ENCODE data around the gene INHBB.

The INHBB gene

DNA sequence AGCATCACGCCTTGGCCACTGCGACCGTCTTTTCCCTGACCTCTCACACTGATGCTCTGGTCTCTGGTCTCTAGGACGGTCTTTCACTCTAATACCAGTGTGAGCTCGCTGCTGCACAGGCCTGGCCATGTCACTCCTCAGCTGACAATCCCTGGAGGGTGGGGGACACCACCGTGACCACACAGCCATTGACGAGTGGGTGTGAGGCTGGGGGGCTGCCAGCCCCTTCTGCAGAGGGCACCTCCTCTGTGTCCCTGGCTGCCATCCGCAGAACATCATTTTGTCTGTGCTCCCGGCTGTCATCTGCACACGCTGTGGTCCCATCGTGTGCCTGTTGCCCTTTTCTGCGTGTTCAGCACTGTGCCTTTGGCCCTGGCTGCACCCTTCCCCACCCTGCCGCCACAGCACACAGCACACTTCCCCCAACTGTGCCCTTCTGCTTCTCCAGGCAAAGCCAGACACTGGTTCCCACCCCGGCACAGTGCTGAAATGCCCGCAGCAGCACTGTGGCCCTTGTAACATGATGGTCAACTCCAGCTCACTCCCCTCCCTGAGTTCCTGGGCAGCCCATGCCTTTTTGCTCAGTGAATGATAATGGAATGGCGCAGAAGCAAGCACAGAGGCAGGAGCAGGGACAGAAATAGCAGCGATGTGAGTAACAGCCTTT is 30.4 kb upstream of the INHBB start:
- H2AFZ ChIP-seq (ENCODE audit: low read length), result no peak overlapping the region
- TF ChIP-seq, protein P1, sequence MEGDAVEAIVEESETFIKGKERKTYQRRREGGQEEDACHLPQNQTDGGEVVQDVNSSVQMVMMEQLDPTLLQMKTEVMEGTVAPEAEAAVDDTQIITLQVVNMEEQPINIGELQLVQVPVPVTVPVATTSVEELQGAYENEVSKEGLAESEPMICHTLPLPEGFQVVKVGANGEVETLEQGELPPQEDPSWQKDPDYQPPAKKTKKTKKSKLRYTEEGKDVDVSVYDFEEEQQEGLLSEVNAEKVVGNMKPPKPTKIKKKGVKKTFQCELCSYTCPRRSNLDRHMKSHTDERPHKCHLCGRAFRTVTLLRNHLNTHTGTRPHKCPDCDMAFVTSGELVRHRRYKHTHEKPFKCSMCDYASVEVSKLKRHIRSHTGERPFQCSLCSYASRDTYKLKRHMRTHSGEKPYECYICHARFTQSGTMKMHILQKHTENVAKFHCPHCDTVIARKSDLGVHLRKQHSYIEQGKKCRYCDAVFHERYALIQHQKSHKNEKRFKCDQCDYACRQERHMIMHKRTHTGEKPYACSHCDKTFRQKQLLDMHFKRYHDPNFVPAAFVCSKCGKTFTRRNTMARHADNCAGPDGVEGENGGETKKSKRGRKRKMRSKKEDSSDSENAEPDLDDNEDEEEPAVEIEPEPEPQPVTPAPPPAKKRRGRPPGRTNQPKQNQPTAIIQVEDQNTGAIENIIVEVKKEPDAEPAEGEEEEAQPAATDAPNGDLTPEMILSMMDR (IDR thresholded peaks at IDR 0.05; ENCODE audit: low read length), result no peak
- TF ChIP-seq EZH2 (IDR thresholded peaks at IDR 0.05; ENCODE audit: borderline replicate concordance, low read length), result no peak
- no peaks in the 10 kb centered on the region for H3K27me3 ChIP-seq (ENCODE audit: insufficient read depth, low read length)
- no peaks in the 10 kb centered on the region for H3K36me3 ChIP-seq (ENCODE audit: insufficient read depth, low read length)
- no peak overlapping the region for H3K4me3 ChIP-seq (ENCODE audit: low read depth, low read length, poor library complexity, severe bottlenecking)
- H3K79me2 ChIP-seq (ENCODE audit: insufficient read depth, low read length), result no peaks in the 10 kb centered on the region
- no peak overlapping the region for H3K9ac ChIP-seq (ENCODE audit: low read length)
- no peaks in the 10 kb centered on the region for H4K20me1 ChIP-seq (ENCODE audit: insufficient read depth, low read length)
- no peaks in the 10 kb centered on the region for H3K9me3 ChIP-seq (ENCODE audit: low read length)
- no peaks in the 10 kb centered on the region for H3K9me2 ChIP-seq (ENCODE audit: low read depth, low read length)
- H3K4me1 ChIP-seq (ENCODE audit: insufficient read depth, low read length, severe bottlenecking), result peaks cover 29% of the 10 kb centered on the region
- H3K4me2 ChIP-seq (ENCODE audit: low read length), result no peak overlapping the region
- no peak overlapping the region for H3K27ac ChIP-seq (ENCODE audit: low read depth, low read length, poor library complexity, severe bottlenecking)
- no peaks in the 10 kb centered on the region for H3F3A ChIP-seq (ENCODE audit: insufficient read depth, low read length)

DNA sequence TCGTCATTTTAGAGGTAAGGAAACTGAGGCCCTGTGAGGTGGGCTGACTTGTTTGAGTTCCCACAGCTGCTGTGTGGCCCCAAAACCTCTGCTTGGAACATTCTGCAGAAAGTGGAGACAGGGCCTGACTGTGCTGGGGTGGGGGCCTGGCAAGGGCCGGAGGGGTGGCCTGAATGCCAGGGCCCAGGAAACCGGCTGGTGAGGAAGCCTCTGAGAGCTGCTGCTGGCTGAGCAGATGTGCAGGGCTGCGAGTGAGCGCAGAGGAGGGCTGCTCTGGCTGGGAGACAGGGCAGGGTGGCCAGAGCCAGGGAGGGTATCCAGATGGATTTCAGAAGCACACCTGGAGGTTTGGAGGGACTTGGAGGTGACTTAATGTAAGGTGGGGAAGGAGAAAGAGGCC is 29.9 kb upstream of the INHBB start:
- Histone ChIP-seq H3K79me2 (ENCODE audit: insufficient read depth, low read length) (no peaks in the 10 kb centered on the region), H3K27me3 (ENCODE audit: insufficient read depth, low read length) (no peaks in the 10 kb centered on the region), H3K4me1 (ENCODE audit: insufficient read depth, low read length, severe bottlenecking) (peaks cover 23% of the 10 kb centered on the region), H3F3A (ENCODE audit: insufficient read depth, low read length) (no peaks in the 10 kb centered on the region), H2AFZ (ENCODE audit: low read length) (no peak overlapping the region), H3K9ac (ENCODE audit: low read length) (no peak overlapping the region), H3K4me2 (ENCODE audit: low read length) (no peak overlapping the region), H4K20me1 (ENCODE audit: insufficient read depth, low read length) (no peaks in the 10 kb centered on the region), H3K9me2 (ENCODE audit: low read depth, low read length) (no peaks in the 10 kb centered on the region), H3K27ac (ENCODE audit: low read depth, low read length, poor library complexity, severe bottlenecking) (no peak overlapping the region), H3K36me3 (ENCODE audit: insufficient read depth, low read length) (no peaks in the 10 kb centered on the region), H3K9me3 (ENCODE audit: low read length) (no peaks in the 10 kb centered on the region), H3K4me3 (ENCODE audit: low read depth, low read length, poor library complexity, severe bottlenecking) (no peak overlapping the region)
- no peak for TF ChIP-seq EZH2 (IDR thresholded peaks at IDR 0.05; ENCODE audit: borderline replicate concordance, low read length)
- TF ChIP-seq, protein P1 (IDR thresholded peaks at IDR 0.05; ENCODE audit: low read length), result no peak

DNA sequence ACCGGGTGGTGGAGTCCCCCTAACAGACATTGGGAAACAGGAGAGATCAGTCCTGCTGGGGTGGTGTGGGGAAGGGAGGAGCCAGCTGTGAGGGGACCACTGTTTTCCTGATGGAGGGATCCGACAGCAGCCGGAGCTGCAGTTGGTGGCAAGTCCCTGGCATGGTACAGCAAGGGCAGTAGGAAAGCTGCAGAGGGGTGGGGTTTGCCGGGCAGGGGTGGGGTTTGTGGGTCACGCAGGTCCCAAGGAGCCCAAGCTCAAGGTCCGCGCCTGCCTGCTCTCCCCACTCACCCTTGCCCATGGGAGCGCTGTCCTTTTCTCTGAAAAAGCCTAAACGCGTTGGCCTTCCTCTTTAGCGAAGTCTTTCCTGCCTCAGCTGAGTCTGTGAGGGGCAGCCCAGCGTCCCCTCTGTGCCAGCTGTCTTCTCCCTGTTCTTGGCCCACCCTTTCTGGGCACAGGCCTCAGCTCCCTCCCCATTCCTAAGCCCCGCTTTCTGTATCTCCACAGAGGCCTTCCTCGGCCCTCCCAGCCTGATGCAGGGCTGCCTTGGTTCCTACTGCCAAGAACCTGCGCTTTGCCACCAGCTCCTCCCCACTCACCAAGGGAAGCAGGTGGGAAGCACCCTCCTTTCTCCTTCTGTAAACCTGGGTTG is 29.3 kb upstream of the INHBB start:
- H3K9me2 ChIP-seq (ENCODE audit: low read depth, low read length), result no peaks in the 10 kb centered on the region
- no peak overlapping the region for H3K9ac ChIP-seq (ENCODE audit: low read length)

More for the DNA sequence above, 29.3 kb upstream of the INHBB start:
- Histone ChIP-seq H3K79me2 (ENCODE audit: insufficient read depth, low read length) (no peaks in the 10 kb centered on the region), H3K4me2 (ENCODE audit: low read length) (no peak overlapping the region), H3K4me1 (ENCODE audit: insufficient read depth, low read length, severe bottlenecking) (peaks cover 21% of the 10 kb centered on the region), H3K9me3 (ENCODE audit: low read length) (no peaks in the 10 kb centered on the region), H3F3A (ENCODE audit: insufficient read depth, low read length) (no peaks in the 10 kb centered on the region), H3K27ac (ENCODE audit: low read depth, low read length, poor library complexity, severe bottlenecking) (no peak overlapping the region), H3K4me3 (ENCODE audit: low read depth, low read length, poor library complexity, severe bottlenecking) (no peak overlapping the region), H3K27me3 (ENCODE audit: insufficient read depth, low read length) (no peaks in the 10 kb centered on the region), H2AFZ (ENCODE audit: low read length) (no peak overlapping the region), H3K36me3 (ENCODE audit: insufficient read depth, low read length) (no peaks in the 10 kb centered on the region), H4K20me1 (ENCODE audit: insufficient read depth, low read length) (no peaks in the 10 kb centered on the region)
- no peak for TF ChIP-seq EZH2 (IDR thresholded peaks at IDR 0.05; ENCODE audit: borderline replicate concordance, low read length)
- TF ChIP-seq, protein P1 (IDR thresholded peaks at IDR 0.05; ENCODE audit: low read length), result no peak
